CD14-positive monocyte (primary cell): Measurements from ENCODE around the gene AVL9. TPM values are rescaled to one million over a fixed set of nuclear protein-coding genes. Genes with fewer than 3 reads are reported as not detected.
A peak's percentile ranks its signal among the peaks of the same experiment; 100 is the strongest.

ENCODE experiments used
- DNase-seq, 3 donors: peaks; one replicate each; pipeline ENCODE4 v3.0.0-alpha.2; 2011 to 2022
- H2AFZ ChIP-seq: 2 replicates; pipeline ENCODE4 v1.6.0; 2012; ENCODE audit warnings: mild to moderate bottlenecking, low read depth, low read length, inconsistent platforms; ENCODE audit not compliant: insufficient read depth, poor library complexity, severe bottlenecking
- H3K27ac ChIP-seq, 2 donors: 1 replicate in 1 of 2; 2 replicates in 1 of 2; pipeline ENCODE4 v1.5.1; 2012 to 2013; ENCODE audit warnings: low read length in 2 of 2, control low read depth in 1 of 2, inconsistent platforms in 1 of 2, low read depth in 1 of 2, mild to moderate bottlenecking in 1 of 2
- H3K27me3 ChIP-seq, 2 donors: one replicate each; pipeline versions ENCODE4 v1.6.0 to v1.6.1; 2011 to 2013; ENCODE audit warnings: low read length in 2 of 2; ENCODE audit not compliant: control insufficient read depth in 2 of 2, insufficient read depth in 2 of 2
- H3K36me3 ChIP-seq, 2 donors: replicated peaks in 1 of 2; 1 replicate in 1 of 2; 2 replicates in 1 of 2; pipeline versions ENCODE4 v1.5.1 to v1.6.1; 2012 to 2013; ENCODE audit warnings: low read length in 2 of 2, control low read depth in 1 of 2, inconsistent platforms in 1 of 2, mild to moderate bottlenecking in 1 of 2; ENCODE audit not compliant: insufficient read depth in 2 of 2, control insufficient read depth in 1 of 2
- H3K4me1 ChIP-seq, 2 donors: 1 replicate in 1 of 2; 2 replicates in 1 of 2; pipeline versions ENCODE4 v1.5.1 to v1.6.1; 2012 to 2013; ENCODE audit warnings: low read length in 2 of 2, control low read depth in 1 of 2, inconsistent platforms in 1 of 2, mild to moderate bottlenecking in 1 of 2, moderate library complexity in 1 of 2; ENCODE audit not compliant: insufficient read depth in 2 of 2, control insufficient read depth in 1 of 2
- H3K4me2 ChIP-seq: replicated peaks from 2 replicates; pipeline ENCODE3; 2012; ENCODE audit warnings: low read length, moderate library complexity, mild to moderate bottlenecking; ENCODE audit not compliant: poor library complexity, severe bottlenecking; ENCODE audit errors: extremely low read depth
- H3K4me3 ChIP-seq, 3 experiments: fragments of 200-600 bp in 1 of 3; sonication (generic) in 1 of 3; replicated peaks in 1 of 3; 1 replicate in 2 of 3; 2 replicates in 1 of 3; pipeline ENCODE4 v1.5.1; 2011 to 2013; ENCODE audit warnings: low read length in 3 of 3, mild to moderate bottlenecking in 3 of 3, control low read depth in 2 of 3, low read depth in 2 of 3, inconsistent platforms in 1 of 3, moderate library complexity in 1 of 3
- H3K79me2 ChIP-seq: 2 replicates; pipeline ENCODE4 v1.6.0; 2012; ENCODE audit warnings: mild to moderate bottlenecking, control low read depth, inconsistent platforms, low read length, moderate library complexity; ENCODE audit not compliant: insufficient read depth
- H3K9ac ChIP-seq: 2 replicates; pipeline ENCODE4 v1.6.0; 2017; ENCODE audit warnings: low read length, mild to moderate bottlenecking; ENCODE audit not compliant: insufficient read depth, poor library complexity, severe bottlenecking
- H3K9me3 ChIP-seq, 2 donors: replicated peaks in 1 of 2; 1 replicate in 1 of 2; 2 replicates in 1 of 2; pipeline versions ENCODE4 v1.5.1 to v1.6.1; 2012 to 2013; ENCODE audit warnings: low read length in 2 of 2, control low read depth in 1 of 2; ENCODE audit not compliant: control insufficient read depth in 1 of 2, insufficient read depth in 1 of 2
- H4K20me1 ChIP-seq: 2 replicates; pipeline ENCODE4 v1.6.0; 2012; ENCODE audit warnings: mild to moderate bottlenecking, low read length, control low read depth, moderate library complexity; ENCODE audit not compliant: insufficient read depth
- H3K27ac Mint-ChIP-seq, 7 donors: one replicate each; pipeline ENCODE4 v1.8.0; 2020; ENCODE audit warnings: mild to moderate bottlenecking in 7 of 7, mixed read lengths in 7 of 7, moderate library complexity in 6 of 7, inconsistent platforms in 2 of 7
- H3K27me3 Mint-ChIP-seq, 3 donors: one replicate each; pipeline ENCODE4 v1.8.0; 2021 to 2022; ENCODE audit warnings: low read depth in 3 of 3, mild to moderate bottlenecking in 3 of 3, mixed read lengths in 3 of 3, moderate library complexity in 3 of 3, inconsistent platforms in 1 of 3
- H3K36me3 Mint-ChIP-seq, 2 donors: one replicate each; pipeline ENCODE4 v1.8.0; 2020; ENCODE audit warnings: mixed read lengths in 2 of 2, inconsistent platforms in 1 of 2, mild to moderate bottlenecking in 1 of 2
- H3K4me1 Mint-ChIP-seq: one replicate; pipeline ENCODE4 v1.8.0; 2020; ENCODE audit warnings: mild to moderate bottlenecking, mixed read lengths
- H3K4me3 Mint-ChIP-seq, 2 donors: one replicate each; pipeline ENCODE4 v1.8.0; 2020; ENCODE audit warnings: mild to moderate bottlenecking in 2 of 2, mixed read lengths in 2 of 2, moderate library complexity in 1 of 2
- H3K9me3 Mint-ChIP-seq, 7 donors: one replicate each; pipeline ENCODE4 v1.8.0; 2020 to 2022; ENCODE audit warnings: mixed read lengths in 7 of 7, mild to moderate bottlenecking in 6 of 7, moderate library complexity in 6 of 7, inconsistent platforms in 2 of 7
- WGBS: methylation state at CpG from one replicate; pipeline ENCODE4 v1.1.5; 2013; ENCODE audit warnings: missing lambda C conversion rate; ENCODE audit not compliant: insufficient coverage; 5-methylcytosine and 5-hydroxymethylcytosine counted together
- intact Hi-C, 2 donors: fragments of 100-400 bp; cut with micrococcal nuclease; formaldehyde crosslinking; loops; one replicate each; pipeline versions ENCODE4 v1.15.0 to v1.15.1; 2023
- polyA plus RNA-seq, 3 donors: library from polyadenylated mRNA; depleted of rRNA in 1 of 3; unstranded in 2 of 3; stranded (reverse) in 1 of 3; fragments of 300-500 nt in 2 of 3; fragments of >200 nt in 1 of 3; fragmentation: Illumina TruSeq in 2 of 3; gene quantifications; 1 replicate in 2 of 3; 2 replicates in 1 of 3; pipeline ENCODE4 v1.2.3, GENCODE V29; 2012 to 2021
- TF ChIP-seq, protein P1 (sequence below): fragments of 200-600 bp; IDR thresholded peaks from one replicate; pipeline ENCODE4 v1.8.0; 2022; ENCODE audit warnings: antibody characterized with exemption, mild to moderate bottlenecking

AVL9 gene
- polyA plus RNA-seq, 3 donors, result 16.3 to 17.1 (median 16.8) TPM

DNA sequence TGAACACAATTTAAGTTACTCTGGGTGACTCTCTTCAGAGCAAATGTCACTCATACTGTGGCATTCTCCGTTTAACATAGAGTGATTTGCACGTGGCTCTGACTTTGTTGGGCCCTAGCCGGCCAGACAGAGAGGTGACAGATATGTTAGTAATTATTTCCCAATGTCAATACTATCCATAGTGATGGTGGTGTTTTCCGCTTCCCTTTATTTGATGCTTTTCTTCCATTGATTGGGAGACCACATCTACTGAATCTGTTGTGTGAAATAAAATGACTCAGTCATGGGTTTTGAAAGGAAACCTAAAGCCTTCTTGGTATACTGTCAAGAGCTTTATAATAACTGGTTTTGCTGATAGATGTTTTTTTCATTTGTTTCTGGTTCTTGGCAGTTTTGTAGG lies 7.4 kb downstream of the AVL9 start:
- Histone ChIP-seq H3K79me2 (peaks cover 100% of the 10 kb centered on the region), H3K4me2 (no peak overlapping the region), H3K4me3 (no peak overlapping the region), H3K9ac (no peak overlapping the region), H3K27ac (peak overlapping the region in 1 of 2 donors; percentile 45), H3K4me1 (peaks cover 19 to 27% of the 10 kb centered on the region in 2 donors), H3K36me3 (peaks cover 6 to 15% of the 10 kb centered on the region in 2 donors), H2AFZ (no peak overlapping the region), H3K9me3 (no peaks in the 10 kb centered on the region), H4K20me1 (peaks cover 90% of the 10 kb centered on the region), H3K27me3 (no peaks in the 10 kb centered on the region)
- Mint-ChIP-seq H3K36me3 (peaks cover 12 to 19% of the 10 kb centered on the region in 2 donors), H3K9me3 (peaks cover 0 to 8% (median 0%) of the 10 kb centered on the region in 7 donors), H3K27me3 (no peaks in the 10 kb centered on the region), H3K4me1 (peaks cover 36% of the 10 kb centered on the region), H3K27ac (peak overlapping the region in 4 of 7 donors; percentile 1 to 67 (median 23)), H3K4me3 (no peak overlapping the region)
- WGBS, result no CpG with 5 or more reads among the region's 4 CpGs
- TF ChIP-seq, protein P1, sequence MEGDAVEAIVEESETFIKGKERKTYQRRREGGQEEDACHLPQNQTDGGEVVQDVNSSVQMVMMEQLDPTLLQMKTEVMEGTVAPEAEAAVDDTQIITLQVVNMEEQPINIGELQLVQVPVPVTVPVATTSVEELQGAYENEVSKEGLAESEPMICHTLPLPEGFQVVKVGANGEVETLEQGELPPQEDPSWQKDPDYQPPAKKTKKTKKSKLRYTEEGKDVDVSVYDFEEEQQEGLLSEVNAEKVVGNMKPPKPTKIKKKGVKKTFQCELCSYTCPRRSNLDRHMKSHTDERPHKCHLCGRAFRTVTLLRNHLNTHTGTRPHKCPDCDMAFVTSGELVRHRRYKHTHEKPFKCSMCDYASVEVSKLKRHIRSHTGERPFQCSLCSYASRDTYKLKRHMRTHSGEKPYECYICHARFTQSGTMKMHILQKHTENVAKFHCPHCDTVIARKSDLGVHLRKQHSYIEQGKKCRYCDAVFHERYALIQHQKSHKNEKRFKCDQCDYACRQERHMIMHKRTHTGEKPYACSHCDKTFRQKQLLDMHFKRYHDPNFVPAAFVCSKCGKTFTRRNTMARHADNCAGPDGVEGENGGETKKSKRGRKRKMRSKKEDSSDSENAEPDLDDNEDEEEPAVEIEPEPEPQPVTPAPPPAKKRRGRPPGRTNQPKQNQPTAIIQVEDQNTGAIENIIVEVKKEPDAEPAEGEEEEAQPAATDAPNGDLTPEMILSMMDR, result no peak
- intact Hi-C loops, result no loop called here
- DNase-seq, result peak in 2 of 3 donors; percentile 19 to 22

DNA sequence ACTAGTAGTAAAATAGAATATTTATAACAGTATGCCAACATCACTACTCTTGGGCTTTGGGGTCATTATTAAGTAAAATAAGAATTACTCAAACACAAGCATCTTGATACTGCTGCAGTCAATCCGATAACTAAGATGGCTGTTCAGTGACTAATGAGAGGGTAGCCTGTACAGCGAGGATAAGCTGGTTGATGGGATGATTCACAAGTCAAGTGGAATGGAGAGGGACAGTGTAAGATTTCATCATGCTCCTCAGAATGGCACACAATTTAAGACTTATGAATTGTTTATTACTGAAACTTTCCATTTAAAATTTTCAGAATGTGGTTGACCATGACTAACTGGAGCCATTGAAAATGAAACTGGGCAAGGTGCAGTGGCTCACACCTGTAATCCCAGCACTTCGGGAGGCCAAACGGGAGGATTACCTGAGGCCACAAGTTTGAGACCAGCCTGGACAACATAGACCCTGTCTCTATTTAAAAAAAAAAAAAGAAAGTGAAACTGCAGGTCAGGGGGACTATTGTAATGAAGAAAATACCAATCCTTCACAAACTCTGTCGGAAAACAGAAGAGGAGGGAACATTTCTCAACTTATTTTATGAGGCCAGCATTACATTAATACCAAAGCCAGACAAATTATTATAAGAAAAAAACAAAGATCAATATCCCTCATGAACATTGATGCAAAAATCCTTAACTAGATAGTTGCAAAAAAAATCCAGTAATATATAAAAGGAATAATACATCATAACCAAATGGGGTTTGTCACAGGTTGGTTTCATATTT lies 11.2 kb downstream of the AVL9 start:
- Mint-ChIP-seq H3K4me1 (peaks cover 19% of the 10 kb centered on the region), H3K36me3 (peaks cover 16 to 41% of the 10 kb centered on the region in 2 donors), H3K9me3 (peaks cover 0 to 19% (median 4%) of the 10 kb centered on the region in 7 donors), H3K4me3 (no peak overlapping the region), H3K27ac (peak overlapping the region; percentile 1 to 88 (median 43)), H3K27me3 (peaks cover 0 to under 1% (median 0%) of the 10 kb centered on the region in 3 donors)
- DNase-seq, result peak in 2 of 3 donors; percentile 32 to 53
- Histone ChIP-seq H3K9me3 (peaks cover 0 to 7% of the 10 kb centered on the region in 2 donors), H3K36me3 (peaks cover 6 to 38% of the 10 kb centered on the region in 2 donors), H3K4me2 (no peak overlapping the region), H3K79me2 (peaks cover 100% of the 10 kb centered on the region), H3K27ac (peak overlapping the region in 1 of 2 donors; percentile 53), H3K4me1 (peaks cover 8 to 14% of the 10 kb centered on the region in 2 donors), H3K27me3 (no peaks in the 10 kb centered on the region), H2AFZ (no peak overlapping the region), H3K4me3 (no peak overlapping the region), H4K20me1 (peaks cover 90% of the 10 kb centered on the region), H3K9ac (no peak overlapping the region)
- WGBS, result no CpG with 5 or more reads among the region's 5 CpGs
- TF ChIP-seq, protein P1, result no peak
- intact Hi-C loops, result no loop called here
